H1 (cell line): ENCODE measurements around the gene TWNK. TPM values are rescaled to one million over a fixed set of nuclear protein-coding genes. Genes with fewer than 3 reads are reported as not detected.

Experiments used
- CTCF ChIA-PET: fragments of 300-600 bp; sonication (Branson Sonifier 250); formaldehyde crosslinking; loops from one replicate; lab custom pipeline; 2021; ENCODE audit not compliant: partially characterized antibody; lab: Charles Lee
- POLR2A ChIA-PET: fragments of 300-600 bp; sonication (Branson Sonifier 250); formaldehyde crosslinking; loops from one replicate; lab custom pipeline; 2021; ENCODE audit warnings: inconsistent platforms; ENCODE audit not compliant: partially characterized antibody; lab: Charles Lee
- DNase-seq, 2 experiments: peaks; one replicate each; pipeline versions ENCODE4 v3.0.0 to v3.0.0-alpha.2; 2010 to 2022; ENCODE audit warnings: low spot score in 2 of 2, low read depth in 1 of 2, mixed read lengths in 1 of 2
- FAIRE-seq: peaks from 2 replicates; lab custom pipeline; 2011; peaks lifted over from hg19 to GRCh38; lab: Jason Lieb, UNC
- H2AFZ ChIP-seq: 2 replicates; pipeline ENCODE4 v1.8.1; 2012; ENCODE audit warnings: low read length, inconsistent platforms
- H2AK5ac ChIP-seq: 2 replicates; pipeline ENCODE4 v1.6.1; 2013; ENCODE audit warnings: low read depth, low read length
- H2BK120ac ChIP-seq: replicated peaks from 2 replicates; pipeline ENCODE3; 2013; ENCODE audit warnings: low read depth, low read length, inconsistent platforms
- H2BK12ac ChIP-seq: 2 replicates; pipeline ENCODE4 v1.6.1; 2013; ENCODE audit warnings: low read depth, low read length
- H2BK15ac ChIP-seq: 2 replicates; pipeline ENCODE4 v1.6.1; 2013; ENCODE audit warnings: low read length
- H2BK20ac ChIP-seq: 2 replicates; pipeline ENCODE4 v1.6.1; 2013; ENCODE audit warnings: low read length
- H2BK5ac ChIP-seq: 2 replicates; pipeline ENCODE4 v1.6.1; 2013; ENCODE audit warnings: low read depth, low read length
- H3K14ac ChIP-seq: 2 replicates; pipeline ENCODE4 v1.6.1; 2013; ENCODE audit warnings: inconsistent platforms; ENCODE audit not compliant: insufficient read length
- H3K18ac ChIP-seq: 2 replicates; pipeline ENCODE4 v1.6.1; 2013; ENCODE audit warnings: low read length; ENCODE audit errors: extremely low read depth
- H3K23ac ChIP-seq: 2 replicates; pipeline ENCODE4 v1.6.1; 2013; ENCODE audit warnings: inconsistent platforms; ENCODE audit not compliant: insufficient read length
- H3K23me2 ChIP-seq: 2 replicates; pipeline ENCODE4 v1.6.1; 2013; ENCODE audit warnings: low read depth, low read length
- H3K27ac ChIP-seq: 2 replicates; pipeline ENCODE4 v1.6.1; 2011; ENCODE audit warnings: low read depth, low read length, inconsistent platforms
- H3K27me3 ChIP-seq, 4 experiments: replicated peaks in 1 of 4; 1 replicate in 1 of 4; 2 replicates in 3 of 4; pipeline versions ENCODE4 v1.6.1 to v1.8.1; 2011 to 2013; ENCODE audit warnings: low read length in 3 of 4, mild to moderate bottlenecking in 3 of 4, inconsistent platforms in 2 of 4, mixed read lengths in 2 of 4, moderate library complexity in 1 of 4; ENCODE audit not compliant: control insufficient read depth in 3 of 4, insufficient read depth in 3 of 4; ENCODE audit errors: extremely low read depth in 1 of 4
- H3K36me3 ChIP-seq, 4 experiments: 2 replicates each; pipeline versions ENCODE4 v1.6.1 to v1.8.1; 2011 to 2013; ENCODE audit warnings: mild to moderate bottlenecking in 4 of 4, low read length in 3 of 4, moderate library complexity in 2 of 4, control low read depth in 1 of 4, inconsistent platforms in 1 of 4; ENCODE audit not compliant: insufficient read depth in 4 of 4, control insufficient read depth in 2 of 4
- H3K4ac ChIP-seq: replicated peaks from 2 replicates; pipeline ENCODE3; 2013; ENCODE audit warnings: low read length, low read depth, mixed read lengths, inconsistent platforms; ENCODE audit not compliant: insufficient read length
- H3K4me1 ChIP-seq, 4 experiments: replicated peaks in 1 of 4; 1 replicate in 1 of 4; 2 replicates in 3 of 4; pipeline versions ENCODE4 v1.6.1 to v1.8.1; 2011 to 2013; ENCODE audit warnings: low read length in 3 of 4, inconsistent platforms in 2 of 4, mixed read lengths in 1 of 4; ENCODE audit not compliant: insufficient read depth in 4 of 4, control insufficient read depth in 3 of 4
- H3K4me2 ChIP-seq, 2 experiments: 2 replicates each; pipeline versions ENCODE4 v1.6.1 to v1.8.1; 2011 to 2013; ENCODE audit warnings: low read depth in 2 of 2, low read length in 2 of 2, control low read depth in 1 of 2, inconsistent platforms in 1 of 2, mild to moderate bottlenecking in 1 of 2; ENCODE audit not compliant: insufficient read depth in 1 of 2
- H3K4me3 ChIP-seq, 4 experiments: fragments of 200-600, 300-600 bp in 1 of 4; sonication (generic), shearing (Covaris generic), sonication (Bioruptor Twin) in 1 of 4; 2 replicates each; pipeline versions ENCODE4 v1.5.1 to v1.8.1; 2011 to 2016; ENCODE audit warnings: low read length in 4 of 4, low read depth in 3 of 4, control low read depth in 2 of 4, inconsistent platforms in 2 of 4, mild to moderate bottlenecking in 2 of 4, mixed read lengths in 1 of 4, moderate library complexity in 1 of 4; ENCODE audit not compliant: insufficient read depth in 2 of 4; ENCODE audit errors: extremely low read depth in 1 of 4
- H3K56ac ChIP-seq: replicated peaks from 2 replicates; pipeline ENCODE3; 2013; ENCODE audit warnings: low read depth, mild to moderate bottlenecking, mixed read lengths, low read length, inconsistent platforms; ENCODE audit not compliant: insufficient read length
- H3K79me1 ChIP-seq: 2 replicates; pipeline ENCODE4 v1.6.1; 2013; ENCODE audit warnings: low read depth, low read length, control low read depth
- H3K79me2 ChIP-seq, 2 experiments: 2 replicates each; pipeline versions ENCODE4 v1.6.1 to v1.8.1; 2012 to 2013; ENCODE audit warnings: low read length in 2 of 2, mild to moderate bottlenecking in 2 of 2, inconsistent platforms in 1 of 2; ENCODE audit not compliant: insufficient read depth in 2 of 2, control insufficient read depth in 1 of 2
- H3K9ac ChIP-seq, 4 experiments: replicated peaks in 1 of 4; 1 replicate in 1 of 4; 2 replicates in 3 of 4; pipeline versions ENCODE4 v1.6.1 to v1.8.1; 2011 to 2013; ENCODE audit warnings: low read depth in 3 of 4, low read length in 3 of 4, control low read depth in 2 of 4, mild to moderate bottlenecking in 2 of 4, moderate library complexity in 2 of 4, inconsistent platforms in 1 of 4; ENCODE audit errors: extremely low read depth in 1 of 4
- H3K9me3 ChIP-seq, 2 experiments: 2 replicates each; pipeline versions ENCODE4 v1.6.1 to v1.8.1; 2012 to 2013; ENCODE audit warnings: mild to moderate bottlenecking in 2 of 2, moderate library complexity in 2 of 2, control low read depth in 1 of 2, inconsistent platforms in 1 of 2, low read depth in 1 of 2, low read length in 1 of 2, mixed read lengths in 1 of 2; ENCODE audit not compliant: insufficient read depth in 2 of 2
- H4K20me1 ChIP-seq, 2 experiments: replicated peaks in 1 of 2; 2 replicates each; pipeline versions ENCODE3 to v1.8.1; 2011 to 2013; ENCODE audit warnings: inconsistent platforms in 2 of 2, low read length in 2 of 2, mild to moderate bottlenecking in 1 of 2; ENCODE audit not compliant: insufficient read depth in 2 of 2, control insufficient read depth in 1 of 2
- H4K5ac ChIP-seq: 2 replicates; pipeline ENCODE4 v1.6.1; 2013; ENCODE audit warnings: low read length, low read depth, mixed read lengths, inconsistent platforms; ENCODE audit not compliant: insufficient read length
- H4K8ac ChIP-seq: 2 replicates; pipeline ENCODE4 v1.8.0; 2013; ENCODE audit warnings: mild to moderate bottlenecking, moderate library complexity, low read length, inconsistent platforms; ENCODE audit not compliant: insufficient read depth; ENCODE audit errors: extremely low read depth
- H4K91ac ChIP-seq: replicated peaks from 2 replicates; pipeline ENCODE3; 2013; ENCODE audit warnings: low read length, mixed read lengths, inconsistent platforms; ENCODE audit not compliant: insufficient read length
- CHD2 ChIP-seq: IDR thresholded peaks from 2 replicates; pipeline ENCODE4 v1.6.1; 2012; ENCODE audit warnings: low read length, improper control_type of control experiment
- E2F6 ChIP-seq: IDR thresholded peaks from 2 replicates; pipeline ENCODE4 v1.6.1; 2012; ENCODE audit warnings: inconsistent platforms
- GABPA ChIP-seq: IDR thresholded peaks from 2 replicates; pipeline ENCODE4 v1.6.1; 2011; ENCODE audit warnings: mild to moderate bottlenecking, low read length, moderate library complexity, borderline replicate concordance; ENCODE audit not compliant: insufficient read depth
- PHF8 ChIP-seq: fragments of 200-600 bp; sonication (generic); conservative IDR thresholded peaks from 2 replicates; pipeline ENCODE4 v1.7.1; 2012; ENCODE audit warnings: low read depth, mild to moderate bottlenecking, inconsistent platforms, low read length, moderate library complexity
- TBP ChIP-seq: IDR thresholded peaks from 2 replicates; pipeline ENCODE4 v1.6.1; 2011; ENCODE audit warnings: low read depth, low read length, improper control_type of control experiment
- WGBS, 2 experiments: shearing (Covaris generic) in 1 of 2; methylation state at CpG; one replicate each; pipeline versions ENCODE4 v1.1.6 to v1.1.7; 2013 to 2015; ENCODE audit warnings: low lambda C conversion rate in 2 of 2, mixed read lengths in 2 of 2, inconsistent platforms in 1 of 2, low coverage in 1 of 2, missing lambda C conversion rate in 1 of 2; ENCODE audit not compliant: insufficient replicate concordance in 2 of 2, insufficient coverage in 1 of 2, insufficient read length in 1 of 2; ENCODE audit errors: extremely low coverage in 1 of 2, missing lambda C conversion rate in 1 of 2; 5-methylcytosine and 5-hydroxymethylcytosine counted together
- long read RNA-seq, 2 experiments: library from RNA in 1 of 2; library from capped mRNA in 1 of 2; stranded (forward); transcript quantifications; one replicate each; pipeline ENCODE4 v2.0.0, GENCODE V29; 2021; ENCODE audit warnings: inconsistent platforms in 1 of 2
- polyA minus RNA-seq, 3 experiments: library from RNA; depleted of rRNA, polyadenylated mRNA; stranded (reverse); fragments of >200 nt; gene quantifications; 1 replicate in 2 of 3; 2 replicates in 1 of 3; pipeline ENCODE4 v1.2.3, GENCODE V29; 2011
- polyA plus RNA-seq, 7 experiments: library from polyadenylated mRNA; depleted of rRNA in 3 of 7; stranded (reverse) in 5 of 7; unstranded in 2 of 7; fragments of >200 nt in 5 of 7; fragments of 200-250 nt in 2 of 7; gene quantifications; 1 replicate in 5 of 7; 2 replicates in 1 of 7; 4 replicates in 1 of 7; pipeline versions ENCODE4 v1.2.1 to v1.2.3, GENCODE V29; 2011 to 2013; ENCODE audit warnings: missing spikeins in 2 of 7, mixed read lengths in 2 of 7
- total RNA-seq: library from RNA; stranded (reverse); fragmentation: NEBNext Ultra II Directional; extraction: Animal tissue kit (Norgen Biotek cat#: 25700); gene quantifications from 2 replicates; pipeline ENCODE4 v1.2.1, GENCODE V29; 2021
- TF ChIP-seq, protein P1 (sequence below): IDR thresholded peaks from 2 replicates; pipeline ENCODE4 v1.6.1; 2012; ENCODE audit warnings: inconsistent platforms

The TWNK gene
- total RNA-seq: 32.5 and 34.9 TPM in 2 replicates
- 15.4 TPM in 2 replicates for polyA plus RNA-seq (2011; rRNA removed)
- polyA plus RNA-seq (2011; cell fraction: cytosol; rRNA removed): 18.2 TPM
- 18.3 TPM for polyA plus RNA-seq (2011; cell fraction: nucleus; rRNA removed)
- 27.7 to 35.2 TPM (median 32.6 TPM) in 4 replicates for polyA plus RNA-seq (2012, experiment 1 of 2)
- polyA plus RNA-seq (2012, experiment 2 of 2): 9.5 TPM
- 17.1 TPM for polyA plus RNA-seq (2013, experiment 1 of 2)
- 16.0 TPM for polyA plus RNA-seq (2013, experiment 2 of 2)
- polyA minus RNA-seq (2011; rRNA and poly(A)+ RNA removed): 29.8 and 30.7 TPM in 2 replicates
- 8.3 TPM for polyA minus RNA-seq (2011; cell fraction: cytosol; rRNA and poly(A)+ RNA removed)
- 17.7 TPM for polyA minus RNA-seq (2011; cell fraction: nucleus; rRNA and poly(A)+ RNA removed)
- long read RNA-seq, experiment 1, transcript TWNK-201 (5 exons, 3,621 nt): major isoform, 6 of 20 reads
- long read RNA-seq, experiment 1, partial matches to known transcripts: 3 of 20 reads
- long read RNA-seq, experiment 1, other reads (novel, unspliced or antisense): 7 of 20 reads
- long read RNA-seq, experiment 2, transcript TWNK-201 (5 exons, 3,621 nt): major isoform, 6 of 19 reads
- long read RNA-seq, experiment 2, partial matches to known transcripts: 3 of 19 reads
- long read RNA-seq, experiment 2, other reads (novel, unspliced or antisense): 4 of 19 reads

- H3K4ac ChIP-seq: peak within 1 kb of the TSS; percentile 58
- H4K91ac ChIP-seq: peak within 1 kb of the TSS; percentile 96
- H3K18ac ChIP-seq: peak within 1 kb of the TSS; percentile 96
- H4K5ac ChIP-seq: peak within 1 kb of the TSS; percentile 99
- H2BK20ac ChIP-seq: 0 out of 2 replicates have a peak within 1 kb of the TSS, but pooled peaks have one; percentile 61
- ChIA-PET POLR2A (interaction anchor here (0.8 to 4.4 kb wide), 13 partner anchors 10 to 425 kb away, joined by 3 to 34 read pairs (median 4); partner anchors contain the start of genes LZTS2, PDZD7 and SFXN3), CTCF (interaction anchor here (0.6 to 26.8 kb wide), 8 partner anchors 7 to 285 kb away, joined by 3 to 464 read pairs (median 7); partner anchors contain the start of gene SEMA4G)
- peaks cover 7 to 18% of the 10 kb centered on the region in 2 experiments for H4K20me1 ChIP-seq
- H2AK5ac ChIP-seq: peak within 1 kb of the TSS; percentile 86; the same call in 1 of the 2 replicates
- H3K36me3 ChIP-seq: peaks cover 14 to 34% (median 26%) of the 10 kb centered on the region in 4 experiments
- H2BK5ac ChIP-seq: peak within 1 kb of the TSS; percentile 96
- H3K56ac ChIP-seq: peak within 1 kb of the TSS; percentile 92
- no peak within 1 kb of the TSS for H2BK15ac ChIP-seq
- H3K23ac ChIP-seq: no peak within 1 kb of the TSS
- peak within 1 kb of the TSS; percentile 97 for H4K8ac ChIP-seq
- peaks cover 9% of the 10 kb centered on the region; the same call in 1 of the 2 replicates for H3K23me2 ChIP-seq
- H3K27me3 ChIP-seq: no peaks in the 10 kb centered on the region
- H3K27ac ChIP-seq: peak within 1 kb of the TSS; percentile 37
- peak; percentile 36 for FAIRE-seq
- DNase-seq: peak in 1 of 2 experiments; percentile 92
- H2AFZ ChIP-seq: no peak within 1 kb of the TSS; the same call in 1 of the 2 replicates
- H3K9ac ChIP-seq: peak within 1 kb of the TSS; percentile 70 to 84 (median 82)
- WGBS, 2 experiments: 2% methylated on average over 75 of the region's 75 CpGs; no CpG with 5 or more reads in 1 of the 2 experiments
- peak within 1 kb of the TSS; percentile 80; the same call in 1 of the 2 replicates for H2BK12ac ChIP-seq
- peaks cover 0 to 12% (median 5%) of the 10 kb centered on the region in 4 experiments; a peak in 4 of 7 replicates for H3K4me1 ChIP-seq
- H3K79me1 ChIP-seq: peaks cover 15% of the 10 kb centered on the region
- H3K9me3 ChIP-seq: no peaks in the 10 kb centered on the region
- peaks cover 17 to 51% of the 10 kb centered on the region in 2 experiments for H3K79me2 ChIP-seq
- no peak within 1 kb of the TSS for H3K14ac ChIP-seq
- no peak within 1 kb of the TSS for H2BK120ac ChIP-seq
- peak within 1 kb of the TSS; percentile 68 to 92 (median 80) for H3K4me3 ChIP-seq
- peak within 1 kb of the TSS; percentile 85 to 98 for H3K4me2 ChIP-seq
- TF ChIP-seq, protein P1, sequence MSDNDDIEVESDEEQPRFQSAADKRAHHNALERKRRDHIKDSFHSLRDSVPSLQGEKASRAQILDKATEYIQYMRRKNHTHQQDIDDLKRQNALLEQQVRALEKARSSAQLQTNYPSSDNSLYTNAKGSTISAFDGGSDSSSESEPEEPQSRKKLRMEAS: peak; percentile 97
- peak; percentile 91 for TF ChIP-seq PHF8
- TF ChIP-seq CHD2: peak; percentile 86
- peak; percentile 60 for TF ChIP-seq TBP
- peak; percentile 82 for TF ChIP-seq E2F6
- TF ChIP-seq GABPA: peak; percentile 98
These were observed at the start of gene TWNK, which contains the start of gene MRPL43 for GRCh38 chr10:100986952-100987684. TWNK (plus strand) TSS chr10:100987543; CDS start chr10:100988211, 668 bp downstream. MRPL43 (minus strand) TSS chr10:100987497; CDS start chr10:100987443, 54 bp downstream.
